CD4-positive, alpha-beta memory T cell (primary cell): ENCODE results near the gene SHFL. TPM values are rescaled to one million over a fixed set of nuclear protein-coding genes. Genes with fewer than 3 reads are reported as not detected.

ENCODE experiments used
- CTCF ChIA-PET: fragments of 350-600 bp; sonication (Branson Sonifier 250); formaldehyde crosslinking; loops from one replicate; lab custom pipeline; 2021; ENCODE audit warnings: inconsistent platforms; ENCODE audit not compliant: partially characterized antibody; lab: Charles Lee
- POLR2A ChIA-PET: fragments of 350-600 bp; sonication (Branson Sonifier 250); formaldehyde crosslinking; loops from one replicate; lab custom pipeline; 2021; ENCODE audit not compliant: partially characterized antibody; lab: Charles Lee
- DNase-seq, 5 donors: peaks; one replicate each; pipeline versions ENCODE4 v3.0.0 to v3.0.0-alpha.2; 2020 to 2022; ENCODE audit warnings: mixed read lengths in 1 of 5
- H3K27ac ChIP-seq: one replicate; pipeline ENCODE4 v1.7.0; 2013; ENCODE audit warnings: low read depth, low read length
- H3K27me3 ChIP-seq: 2 replicates; pipeline ENCODE4 v1.7.0; 2013; ENCODE audit warnings: mild to moderate bottlenecking, low read length, moderate library complexity; ENCODE audit not compliant: insufficient read depth
- H3K36me3 ChIP-seq: 2 replicates; pipeline ENCODE4 v1.7.0; 2013; ENCODE audit warnings: mild to moderate bottlenecking, low read length, moderate library complexity; ENCODE audit not compliant: insufficient read depth
- H3K4me1 ChIP-seq: 2 replicates; pipeline ENCODE4 v1.7.0; 2013; ENCODE audit warnings: mild to moderate bottlenecking, low read length, moderate library complexity; ENCODE audit not compliant: insufficient read depth
- H3K4me3 ChIP-seq, 2 donors: one replicate each; pipeline ENCODE4 v1.7.0; 2013; ENCODE audit warnings: low read length in 2 of 2, mild to moderate bottlenecking in 1 of 2
- H3K9me3 ChIP-seq, 2 donors: one replicate each; pipeline ENCODE4 v1.7.0; 2013; ENCODE audit warnings: low read length in 2 of 2, control low read depth in 1 of 2; ENCODE audit not compliant: control insufficient read depth in 1 of 2
- H3K27ac Mint-ChIP-seq, 7 donors: one replicate each; pipeline ENCODE4 v1.8.0; 2020 to 2021; ENCODE audit warnings: mixed read lengths in 7 of 7, mild to moderate bottlenecking in 6 of 7, inconsistent platforms in 3 of 7, moderate library complexity in 3 of 7
- H3K27me3 Mint-ChIP-seq, 2 donors: one replicate each; pipeline ENCODE4 v1.8.0; 2020 to 2021; ENCODE audit warnings: mixed read lengths in 2 of 2
- H3K36me3 Mint-ChIP-seq, 2 donors: one replicate each; pipeline ENCODE4 v1.8.0; 2020 to 2021; ENCODE audit warnings: mixed read lengths in 2 of 2, inconsistent platforms in 1 of 2, mild to moderate bottlenecking in 1 of 2
- H3K4me1 Mint-ChIP-seq, 4 donors: one replicate each; pipeline ENCODE4 v1.8.0; 2020 to 2021; ENCODE audit warnings: mixed read lengths in 4 of 4, mild to moderate bottlenecking in 1 of 4
- H3K4me3 Mint-ChIP-seq, 8 donors: one replicate each; pipeline ENCODE4 v1.8.0; 2020 to 2021; ENCODE audit warnings: mixed read lengths in 8 of 8, mild to moderate bottlenecking in 7 of 8, moderate library complexity in 6 of 8, inconsistent platforms in 3 of 8
- H3K9me3 Mint-ChIP-seq, 8 donors: one replicate each; pipeline ENCODE4 v1.8.0; 2020 to 2021; ENCODE audit warnings: mixed read lengths in 8 of 8, mild to moderate bottlenecking in 5 of 8, inconsistent platforms in 3 of 8, moderate library complexity in 1 of 8
- intact Hi-C: fragments of 100-400 bp; cut with micrococcal nuclease; formaldehyde crosslinking; loops from one replicate; pipeline ENCODE4 v1.15.1; 2023
- polyA plus RNA-seq, 2 donors: library from polyadenylated mRNA; unstranded; fragments of 300-500 nt; fragmentation: Illumina TruSeq; gene quantifications; one replicate each; pipeline ENCODE4 v1.2.3, GENCODE V29; 2021
- total RNA-seq, 2 experiments: library from RNA; stranded (reverse); gene quantifications; one replicate each; pipeline ENCODE4 v1.2.3, GENCODE V29; 2021

The SHFL gene
- total and polyA plus RNA-seq, 4 experiments from 2014 or later: 25.7 to 112 (median 85.0) TPM

DNA sequence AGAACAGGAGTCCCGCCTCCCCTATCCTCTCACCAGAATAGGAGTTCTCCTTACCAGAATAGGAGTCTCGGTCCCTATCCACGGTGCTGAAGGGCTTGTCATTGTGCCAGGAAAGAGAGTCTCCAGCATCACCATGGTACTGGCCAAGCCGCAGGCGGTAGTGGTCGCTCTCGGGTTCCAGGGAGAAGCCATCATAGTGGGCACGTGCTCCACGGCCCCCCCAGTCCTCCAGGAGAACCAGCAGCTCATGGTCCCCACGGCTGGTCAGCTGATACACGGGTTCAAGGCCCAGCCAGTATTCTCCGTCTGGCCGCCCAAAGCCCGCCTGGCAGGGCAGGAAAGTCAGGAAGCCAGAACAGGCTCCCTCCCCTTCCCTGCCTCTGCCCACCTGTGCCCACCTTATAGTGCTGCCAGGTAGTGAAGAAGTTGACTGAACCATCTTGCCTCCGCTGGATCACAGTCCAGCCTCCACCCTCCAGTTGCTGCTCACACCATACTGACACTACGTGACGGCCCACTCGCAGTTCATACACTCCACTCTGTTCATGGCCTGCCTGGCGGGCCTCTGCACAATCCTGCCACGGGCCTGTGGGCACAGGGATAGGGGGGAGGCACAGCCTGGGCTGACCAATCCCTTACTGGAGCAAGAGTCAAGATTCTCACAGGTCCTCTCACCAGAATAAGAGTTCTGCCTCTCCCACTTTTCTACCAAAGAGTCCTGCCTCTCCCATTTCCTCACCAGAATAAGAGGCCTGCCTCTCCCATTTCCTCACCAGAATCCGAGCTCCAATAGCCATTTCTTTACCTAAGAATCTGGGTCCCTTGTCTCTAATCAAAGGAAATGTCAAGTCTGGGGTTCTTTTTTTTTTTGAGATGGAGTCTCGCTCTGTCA is 7.4 kb downstream of the SHFL start:
- H3K4me3 Mint-ChIP-seq: peak overlapping the region in 1 of 8 donors; percentile 17
- H3K27me3 Mint-ChIP-seq: no peaks in the 10 kb centered on the region
- intact Hi-C loops: no loop called here
- peaks cover 24 to 32% of the 10 kb centered on the region in 2 donors for H3K36me3 Mint-ChIP-seq
- no peaks in the 10 kb centered on the region for H3K9me3 ChIP-seq
- H3K4me1 Mint-ChIP-seq: peaks cover 6 to 24% (median 10%) of the 10 kb centered on the region in 4 donors
- no peaks in the 10 kb centered on the region for H3K27me3 ChIP-seq
- ChIA-PET POLR2A (no interaction called here), CTCF (no interaction called here)
- no peak overlapping the region for H3K27ac ChIP-seq
- peaks cover 23% of the 10 kb centered on the region for H3K36me3 ChIP-seq
- no peak for DNase-seq
- peak overlapping the region in 4 of 7 donors; percentile 28 to 85 (median 67) for H3K27ac Mint-ChIP-seq
- H3K9me3 Mint-ChIP-seq: no peaks in the 10 kb centered on the region
- no peak overlapping the region for H3K4me3 ChIP-seq
- H3K4me1 ChIP-seq: peaks cover 17% of the 10 kb centered on the region

DNA sequence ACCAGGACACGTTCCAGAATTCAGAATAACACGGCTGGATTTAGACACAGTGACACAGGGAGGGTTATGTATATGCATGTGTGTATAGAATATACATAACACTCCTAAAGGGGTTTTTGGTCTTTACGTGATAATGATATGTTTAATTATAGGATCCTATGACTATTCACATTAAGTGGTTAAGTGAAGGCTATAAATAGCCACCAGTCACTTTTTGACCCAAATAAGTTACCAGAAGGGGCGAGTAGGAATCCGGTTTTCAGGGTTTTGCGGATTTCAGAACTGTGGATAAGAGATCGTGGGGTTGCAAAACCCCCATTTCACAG is 9.5 kb downstream of the SHFL start:
- Histone ChIP-seq H3K27ac (no peak overlapping the region), H3K9me3 (no peaks in the 10 kb centered on the region), H3K4me3 (no peak overlapping the region), H3K27me3 (no peaks in the 10 kb centered on the region), H3K36me3 (peaks cover 9% of the 10 kb centered on the region), H3K4me1 (peaks cover 25% of the 10 kb centered on the region)
- ChIA-PET POLR2A (interaction anchor here (0.6 to 3.2 kb wide), 13 partner anchors 10 to 1285 kb away, joined by 3 to 101 read pairs (median 7); partner anchors contain the start of genes DNMT1, EIF3G, MRPL4 and P2RY11), CTCF (interaction anchor here (1.2 to 6.7 kb wide), 7 partner anchors 9 to 154 kb away, joined by 4 to 99 read pairs (median 9); partner anchors contain the start of genes EIF3G, P2RY11 and PPAN)
- DNase-seq: no peak
- peaks cover 12 to 39% (median 18%) of the 10 kb centered on the region in 4 donors for H3K4me1 Mint-ChIP-seq
- H3K27ac Mint-ChIP-seq: peak overlapping the region in 4 of 7 donors; percentile 72 to 87 (median 80)
- H3K36me3 Mint-ChIP-seq: peaks cover 20 to 21% of the 10 kb centered on the region in 2 donors
- H3K27me3 Mint-ChIP-seq: no peaks in the 10 kb centered on the region
- intact Hi-C loops: no loop called here
- H3K4me3 Mint-ChIP-seq: peak overlapping the region in 6 of 8 donors; percentile 18 to 53 (median 40)
- no peaks in the 10 kb centered on the region for H3K9me3 Mint-ChIP-seq

DNA sequence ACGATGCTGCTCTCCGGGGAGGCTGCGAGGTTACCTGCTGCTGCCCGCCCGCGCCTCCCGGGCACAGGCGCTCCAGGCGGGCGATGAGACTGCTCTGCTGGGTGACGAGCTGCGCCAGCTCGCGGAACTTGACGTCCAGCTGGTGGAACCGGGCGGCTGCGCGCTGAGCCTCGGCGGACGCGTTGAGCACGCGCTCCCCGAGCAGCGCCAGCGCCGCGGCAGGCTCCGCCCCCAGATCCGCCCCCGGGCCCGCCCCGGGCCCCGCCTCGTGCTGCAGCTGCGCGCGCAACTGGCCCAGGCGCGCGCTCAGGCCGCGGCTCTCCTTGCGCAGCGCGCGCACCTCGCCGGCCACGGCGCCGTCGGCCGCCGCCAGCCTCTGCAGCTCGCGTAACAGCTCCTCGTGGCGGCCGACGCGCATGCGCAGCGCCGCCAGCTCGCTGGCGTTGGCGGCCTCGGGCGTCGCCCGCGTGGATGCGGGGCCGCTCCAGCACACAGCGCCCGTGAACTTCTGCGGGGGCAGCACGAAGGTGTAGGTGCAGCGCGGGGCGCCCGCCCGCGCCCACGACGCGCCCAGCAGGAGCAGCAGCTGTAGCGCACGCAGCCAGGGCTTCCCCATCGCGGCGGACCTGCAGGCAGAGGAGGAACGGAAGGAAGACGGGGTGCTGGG is 10.0 kb downstream of the SHFL start:
- Mint-ChIP-seq H3K4me1 (peaks cover 12 to 43% (median 19%) of the 10 kb centered on the region in 4 donors), H3K27me3 (no peaks in the 10 kb centered on the region), H3K4me3 (peak overlapping the region in 7 of 8 donors; percentile 40 to 61 (median 41)), H3K36me3 (peaks cover 20 to 21% of the 10 kb centered on the region in 2 donors), H3K27ac (peak overlapping the region in 6 of 7 donors; percentile 42 to 87 (median 76)), H3K9me3 (no peaks in the 10 kb centered on the region)
- ChIA-PET POLR2A (interaction anchor here (0.6 to 3.2 kb wide), 14 partner anchors 10 to 1285 kb away, joined by 3 to 101 read pairs (median 6); partner anchors contain the start of genes DNMT1, EIF3G, MRPL4 and P2RY11), CTCF (interaction anchor here (0.6 to 6.7 kb wide), 10 partner anchors 8 to 1506 kb away, joined by 3 to 99 read pairs (median 6); partner anchors contain the start of genes EIF3G, P2RY11 and PPAN)
- Histone ChIP-seq H3K27ac (peak overlapping the region; percentile 63), H3K36me3 (peaks cover 7% of the 10 kb centered on the region), H3K27me3 (no peaks in the 10 kb centered on the region), H3K9me3 (no peaks in the 10 kb centered on the region), H3K4me3 (peak overlapping the region in 1 of 2 donors; percentile 56), H3K4me1 (peaks cover 28% of the 10 kb centered on the region)
- intact Hi-C loops: loop anchor here (1.0 kb wide), 2 partner anchors 10 kb away; partner anchors contain the start of genes PPAN and SHFL
- DNase-seq: peak; percentile 85 to 94 (median 92)

DNA sequence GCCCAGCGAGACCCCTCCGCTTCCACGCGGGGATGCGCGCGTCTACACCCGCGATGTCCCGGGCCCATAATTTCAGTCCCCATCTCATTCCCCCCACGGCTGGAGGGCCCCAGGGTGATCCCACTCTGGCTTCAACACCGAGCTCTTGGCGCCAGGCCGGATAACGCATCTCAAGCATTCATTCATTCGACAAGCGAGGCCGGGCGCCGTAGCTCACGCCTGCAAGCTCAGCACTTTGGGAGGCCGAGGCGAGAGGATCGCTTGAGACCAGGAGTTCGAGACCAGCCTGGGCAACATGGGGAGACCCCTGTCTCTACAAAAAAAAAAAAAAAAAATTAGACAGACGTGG is 10.5 kb downstream of the SHFL start:
- Histone ChIP-seq H3K4me1 (peaks cover 31% of the 10 kb centered on the region), H3K27me3 (no peaks in the 10 kb centered on the region)
- intact Hi-C loops: loop anchor here (1.0 kb wide), 2 partner anchors 10 kb away; partner anchors contain the start of genes PPAN and SHFL

DNA sequence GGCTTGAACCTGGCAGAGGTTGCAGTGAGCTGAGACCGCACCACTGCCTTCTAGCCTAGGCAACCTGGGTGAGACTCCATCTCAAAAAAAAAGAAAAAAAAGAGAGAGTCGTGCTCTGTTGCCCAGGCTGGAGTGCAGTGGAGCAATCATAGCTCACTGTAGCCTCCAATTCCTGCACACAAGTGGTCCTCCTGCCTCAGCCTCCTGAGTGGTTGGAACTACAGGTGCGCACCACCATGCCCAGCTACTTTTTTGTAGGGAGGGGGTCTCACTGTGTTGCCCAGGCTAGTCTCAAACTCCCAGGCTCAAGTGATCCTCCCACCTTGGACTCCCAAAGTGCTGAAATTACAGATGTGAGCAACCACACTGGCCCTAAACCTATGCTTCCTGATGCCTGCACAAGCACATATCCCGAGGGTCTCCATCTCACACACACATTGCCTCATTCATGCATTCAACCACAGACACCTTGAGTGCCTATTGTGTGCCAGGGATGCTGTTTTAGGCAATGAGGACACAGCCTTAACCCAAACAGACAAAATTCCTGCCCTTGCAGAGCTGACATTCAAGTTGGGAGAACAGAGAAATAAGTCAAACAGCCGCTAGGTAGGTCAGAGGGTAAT is 14.2 kb downstream of the SHFL start:
- Mint-ChIP-seq H3K36me3 (peaks cover 0 to 2% of the 10 kb centered on the region in 2 donors), H3K4me1 (peaks cover 29 to 68% (median 45%) of the 10 kb centered on the region in 4 donors), H3K4me3 (peak overlapping the region in 2 of 8 donors; percentile 48 to 49), H3K27ac (peak overlapping the region in 6 of 7 donors; percentile 36 to 82 (median 62)), H3K9me3 (peaks cover 0 to 2% (median 0%) of the 10 kb centered on the region in 8 donors), H3K27me3 (no peaks in the 10 kb centered on the region)
- ChIA-PET POLR2A (interaction anchor here (0.6 to 10.9 kb wide), 2 partner anchors 16 to 43 kb away, joined by 4 to 172 read pairs; partner anchors contain the start of genes EIF3G and P2RY11), CTCF (interaction anchor here (0.6 to 6.7 kb wide), 8 partner anchors 7 to 291 kb away, joined by 3 to 99 read pairs (median 4); partner anchors contain the start of genes P2RY11 and PPAN)
- intact Hi-C loops: loop anchor here (5.0 to 10.0 kb wide), 2 partner anchors 97 to 305 kb away; partner anchors contain the start of gene CDC37
- Histone ChIP-seq H3K9me3 (no peaks in the 10 kb centered on the region), H3K4me3 (no peak overlapping the region), H3K27me3 (no peaks in the 10 kb centered on the region), H3K4me1 (peaks cover 63% of the 10 kb centered on the region), H3K36me3 (no peaks in the 10 kb centered on the region), H3K27ac (no peak overlapping the region)
- DNase-seq: no peak

More for the DNA sequence above, 10.5 kb downstream of the SHFL start:
- peaks cover 6% of the 10 kb centered on the region for H3K36me3 ChIP-seq
- Mint-ChIP-seq H3K27me3 (no peaks in the 10 kb centered on the region), H3K4me3 (peak overlapping the region in 6 of 8 donors; percentile 20 to 61 (median 40)), H3K36me3 (peaks cover 19% of the 10 kb centered on the region in 2 donors), H3K27ac (peak overlapping the region in 5 of 7 donors; percentile 23 to 65 (median 53)), H3K9me3 (no peaks in the 10 kb centered on the region), H3K4me1 (peaks cover 12 to 48% (median 19%) of the 10 kb centered on the region in 4 donors)
- H3K9me3 ChIP-seq: no peaks in the 10 kb centered on the region
- H3K27ac ChIP-seq: peak overlapping the region; percentile 63
- POLR2A ChIA-PET: interaction anchor here (0.7 to 3.2 kb wide), 12 partner anchors 8 to 155 kb away, joined by 3 to 101 read pairs (median 8); partner anchors contain the start of genes DNMT1, EIF3G, MRPL4 and P2RY11
- DNase-seq: no peak
- CTCF ChIA-PET: interaction anchor here (0.6 to 6.7 kb wide), 12 partner anchors 8 to 1505 kb away, joined by 3 to 99 read pairs (median 6); partner anchors contain the start of genes EIF3G, P2RY11 and PPAN
- peak overlapping the region in 1 of 2 donors; percentile 56 for H3K4me3 ChIP-seq

DNA sequence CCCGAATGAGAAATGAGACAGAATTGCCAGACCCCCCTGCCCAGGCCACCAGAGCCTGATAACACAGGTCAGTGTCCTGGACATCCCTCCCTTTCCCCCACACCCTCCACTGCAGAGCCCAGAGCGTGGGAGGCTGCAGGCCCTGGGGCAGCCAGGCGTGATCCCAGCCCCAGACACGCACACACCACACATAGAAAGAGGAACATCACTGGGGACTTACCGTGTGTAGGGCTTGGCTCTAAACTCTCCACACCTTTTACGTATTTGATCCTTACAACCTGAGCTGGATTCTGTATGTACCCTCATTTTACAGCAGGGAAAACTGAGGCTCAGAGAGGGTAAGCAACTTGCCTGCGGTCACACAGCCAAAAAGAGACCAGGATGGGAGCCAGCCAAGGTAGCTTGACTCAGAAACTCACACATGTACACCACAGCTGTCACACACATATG is 16.7 kb downstream of the SHFL start:
- ChIA-PET CTCF (interaction anchor here (0.6 to 3.7 kb wide), 5 partner anchors 11 to 303 kb away, joined by 3 to 25 read pairs (median 3); no protein-coding TSS in a partner anchor), POLR2A (interaction anchor here (1.1 to 10.9 kb wide), 3 partner anchors 13 to 334 kb away, joined by 3 to 172 read pairs (median 38); partner anchors contain the start of genes EIF3G, P2RY11 and ZNF846)
- peak overlapping the region; percentile 54 for H3K27ac ChIP-seq
- H3K27me3 ChIP-seq: no peaks in the 10 kb centered on the region
- peaks cover 0 to 2% (median 0%) of the 10 kb centered on the region in 8 donors for H3K9me3 Mint-ChIP-seq
- no peak for DNase-seq
- intact Hi-C loops: loop anchor here (5.0 to 10.0 kb wide), 2 partner anchors 94 to 302 kb away; partner anchors contain the start of gene CDC37
- peaks cover 8% of the 10 kb centered on the region for H3K36me3 ChIP-seq
- peaks cover 69% of the 10 kb centered on the region for H3K4me1 ChIP-seq
- H3K27ac Mint-ChIP-seq: peak overlapping the region; percentile 85 to 98 (median 98)
- no peaks in the 10 kb centered on the region for H3K27me3 Mint-ChIP-seq
- peaks cover 9 to 15% of the 10 kb centered on the region in 2 donors for H3K36me3 Mint-ChIP-seq
- no peaks in the 10 kb centered on the region for H3K9me3 ChIP-seq
- H3K4me1 Mint-ChIP-seq: peaks cover 43 to 83% (median 59%) of the 10 kb centered on the region in 4 donors
- H3K4me3 ChIP-seq: no peak overlapping the region
- H3K4me3 Mint-ChIP-seq: peak overlapping the region in 6 of 8 donors; percentile 26 to 74 (median 43)
